ENCODE results near the gene MYRF.

The MYRF gene

GRCh38 chr11:61820174-61820573, 67.7 kb downstream of the MYRF start:
- peak; percentile 67 for DNase-seq (ENCODE audit: low spot score)

DNA sequence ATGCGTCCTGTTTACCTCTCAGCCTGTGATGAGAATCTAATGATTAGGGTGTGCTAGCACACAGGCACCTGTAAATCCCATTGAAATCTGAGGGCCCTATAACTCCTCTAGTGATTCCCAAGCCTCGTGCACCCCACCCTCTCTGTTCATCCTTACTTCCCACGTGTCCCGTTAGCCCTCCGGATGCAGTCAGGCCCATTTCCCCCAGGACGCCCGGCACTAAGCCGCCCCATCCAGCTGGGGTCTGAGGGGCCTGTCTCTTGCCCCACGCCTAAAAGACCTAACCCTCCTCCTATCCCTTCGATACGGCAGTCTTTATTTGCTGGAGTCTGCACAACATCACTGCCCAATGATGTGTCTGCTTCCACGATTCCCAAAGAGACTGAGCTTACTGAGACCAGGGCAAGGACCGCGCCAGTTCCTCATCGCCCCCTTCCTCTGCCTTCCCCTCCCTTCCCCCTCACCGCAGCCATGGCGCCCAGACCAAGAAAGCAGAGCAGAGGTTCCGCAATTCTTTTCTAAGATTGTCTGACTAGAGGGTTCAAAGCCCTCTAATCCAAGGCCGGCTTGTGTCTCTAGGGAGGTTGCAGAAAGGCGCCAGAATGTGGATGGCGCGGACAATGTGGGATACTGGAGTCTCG, 74.6 kb downstream of the MYRF start:
- no peak for DNase-seq (ENCODE audit: low spot score)

DNA sequence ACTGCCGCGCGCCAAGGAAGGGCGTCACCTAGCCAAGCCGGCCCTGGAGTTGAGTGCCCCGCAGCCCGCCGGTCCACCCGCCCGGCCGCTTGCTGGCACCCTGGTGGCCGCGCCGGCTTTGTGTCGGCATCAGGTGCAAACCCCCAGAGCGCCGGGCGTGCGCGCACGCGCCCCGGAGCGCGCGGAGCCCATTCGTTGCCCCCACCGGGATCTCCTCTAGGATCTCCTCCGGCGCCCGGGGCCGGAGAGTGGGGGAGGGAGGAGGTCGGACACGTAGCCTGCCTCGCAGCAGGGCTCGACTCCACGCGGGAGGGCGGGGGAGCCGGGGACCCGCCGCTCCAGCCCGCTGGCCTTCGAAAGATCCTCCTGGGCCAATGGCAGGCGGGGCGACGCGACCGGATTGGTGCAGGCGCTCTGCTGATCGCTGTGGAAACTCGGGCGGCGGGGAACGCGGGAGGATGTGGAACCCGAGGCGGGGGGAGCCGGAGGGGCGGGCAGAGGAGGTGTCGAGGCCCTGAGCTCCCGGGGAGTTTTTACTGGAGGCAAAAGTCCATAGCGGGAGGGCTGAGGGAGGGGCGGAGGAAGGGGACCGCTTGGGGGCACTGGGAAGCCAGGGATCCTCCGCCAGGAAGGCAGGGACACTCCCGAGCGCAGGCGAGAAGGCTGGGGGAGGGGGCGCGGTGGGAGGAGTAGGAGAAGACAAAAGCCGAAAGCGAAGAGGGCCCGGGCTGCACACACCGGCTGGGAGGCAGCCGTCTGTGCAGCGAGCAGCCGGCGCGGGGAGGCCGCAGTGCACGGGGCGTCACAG, 75.3 kb downstream of the MYRF start, which contains the start of gene FADS2:
FADS2 (plus strand) TSS at position 730 of the 808 bp plus-strand sequence. CDS start 91 bp downstream, outside the sequence.
- DNase-seq (ENCODE audit: low spot score) = no peak

DNA sequence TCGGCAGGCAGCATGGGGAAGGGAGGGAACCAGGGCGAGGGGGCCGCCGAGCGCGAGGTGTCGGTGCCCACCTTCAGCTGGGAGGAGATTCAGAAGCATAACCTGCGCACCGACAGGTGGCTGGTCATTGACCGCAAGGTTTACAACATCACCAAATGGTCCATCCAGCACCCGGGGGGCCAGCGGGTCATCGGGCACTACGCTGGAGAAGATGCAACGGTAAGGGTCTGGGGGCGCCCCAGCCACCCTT, 75.9 kb downstream of the MYRF start:
- DNase-seq (ENCODE audit: low spot score) = no peak

- DNase-seq (ENCODE audit: low spot score) = no peak
Measured at GRCh38 chr11:61828629-61829407, 76.4 kb downstream of the MYRF start.

DNA sequence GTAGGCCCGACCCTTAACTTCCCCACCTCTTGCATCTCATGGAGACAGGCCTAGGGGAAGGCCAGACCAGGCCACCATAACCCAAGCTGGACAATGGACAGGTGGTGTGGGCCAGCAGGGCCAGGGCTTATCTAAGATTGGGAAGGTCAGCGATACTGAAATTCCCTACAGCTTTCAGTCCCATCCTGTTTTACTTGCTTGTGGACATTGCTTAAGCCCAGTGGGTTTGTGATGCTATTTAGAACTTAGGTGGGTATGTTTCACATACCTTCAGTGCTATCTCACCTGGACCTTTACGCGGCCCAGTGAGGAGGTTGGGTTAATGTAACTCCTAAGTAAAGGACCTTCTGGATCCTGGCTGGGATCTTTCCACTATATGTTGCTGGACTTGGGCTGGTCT, 77.4 kb downstream of the MYRF start:
- DNase-seq (ENCODE audit: low spot score) = no peak

GRCh38 chr11:61830237-61831105, 78.0 kb downstream of the MYRF start:
- DNase-seq (ENCODE audit: low spot score) = no peak

DNA sequence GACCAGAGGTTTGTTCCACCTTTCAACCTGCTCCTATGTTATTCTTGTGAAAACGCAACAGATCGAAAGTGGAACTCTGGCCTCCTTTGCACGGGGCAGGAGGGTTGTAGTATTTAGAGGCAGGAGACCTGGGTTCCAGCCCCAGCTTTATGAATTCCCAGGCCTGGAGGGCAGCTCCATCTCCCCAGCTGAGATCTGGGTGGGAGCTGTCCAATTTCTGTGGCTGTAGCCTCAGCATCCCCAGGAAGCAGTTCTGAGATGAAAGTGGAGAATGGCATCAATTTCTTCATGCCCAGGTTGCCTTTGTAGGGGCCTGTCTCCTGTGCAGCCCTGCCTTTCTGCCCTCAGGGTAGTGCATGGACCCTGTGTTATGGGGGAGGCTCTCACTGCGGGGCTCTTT, 79.8 kb downstream of the MYRF start:
- DNase-seq (ENCODE audit: low spot score) = no peak

DNA sequence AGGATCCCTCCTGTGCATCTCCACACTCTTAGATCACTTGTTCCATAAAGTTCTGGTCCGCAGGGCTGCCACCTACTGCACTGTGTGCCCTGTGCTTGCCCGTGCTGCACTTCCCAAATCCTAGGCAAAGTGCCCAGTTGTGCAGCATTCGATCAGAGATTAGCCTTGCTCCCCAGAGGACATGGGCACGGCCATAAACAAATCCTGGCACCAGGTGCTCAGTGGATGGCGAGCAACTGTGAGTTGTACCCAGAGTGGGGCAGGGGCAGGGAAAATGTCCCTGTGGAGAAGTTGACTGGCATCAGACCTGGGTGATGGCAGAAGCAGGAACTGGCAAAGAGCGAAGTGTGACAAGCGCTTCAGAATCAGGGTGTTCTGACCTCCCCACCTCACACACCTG, 80.3 kb downstream of the MYRF start:
- DNase-seq (ENCODE audit: low spot score) = no peak

GRCh38 chr11:61833471-61833870, 81.0 kb downstream of the MYRF start:
- DNase-seq (ENCODE audit: low spot score) = no peak

DNA sequence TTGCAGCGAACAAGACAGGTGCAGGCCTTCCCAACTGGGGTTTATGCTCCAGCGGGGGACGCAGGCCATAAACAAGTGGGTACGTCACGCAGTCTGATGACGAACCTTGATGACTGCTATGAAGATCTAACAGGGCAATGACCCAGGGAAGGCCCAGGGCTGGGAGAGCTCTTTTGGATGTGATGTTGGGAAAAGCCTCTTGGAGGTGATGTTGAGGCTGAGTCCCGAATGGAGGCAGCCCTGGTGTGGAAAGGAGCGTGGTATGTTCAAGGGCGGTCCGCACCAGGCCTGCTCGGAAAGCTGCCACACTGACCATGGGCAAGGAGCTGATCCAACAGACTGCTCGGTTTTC, 81.5 kb downstream of the MYRF start:
- DNase-seq (ENCODE audit: low spot score) = no peak

DNA sequence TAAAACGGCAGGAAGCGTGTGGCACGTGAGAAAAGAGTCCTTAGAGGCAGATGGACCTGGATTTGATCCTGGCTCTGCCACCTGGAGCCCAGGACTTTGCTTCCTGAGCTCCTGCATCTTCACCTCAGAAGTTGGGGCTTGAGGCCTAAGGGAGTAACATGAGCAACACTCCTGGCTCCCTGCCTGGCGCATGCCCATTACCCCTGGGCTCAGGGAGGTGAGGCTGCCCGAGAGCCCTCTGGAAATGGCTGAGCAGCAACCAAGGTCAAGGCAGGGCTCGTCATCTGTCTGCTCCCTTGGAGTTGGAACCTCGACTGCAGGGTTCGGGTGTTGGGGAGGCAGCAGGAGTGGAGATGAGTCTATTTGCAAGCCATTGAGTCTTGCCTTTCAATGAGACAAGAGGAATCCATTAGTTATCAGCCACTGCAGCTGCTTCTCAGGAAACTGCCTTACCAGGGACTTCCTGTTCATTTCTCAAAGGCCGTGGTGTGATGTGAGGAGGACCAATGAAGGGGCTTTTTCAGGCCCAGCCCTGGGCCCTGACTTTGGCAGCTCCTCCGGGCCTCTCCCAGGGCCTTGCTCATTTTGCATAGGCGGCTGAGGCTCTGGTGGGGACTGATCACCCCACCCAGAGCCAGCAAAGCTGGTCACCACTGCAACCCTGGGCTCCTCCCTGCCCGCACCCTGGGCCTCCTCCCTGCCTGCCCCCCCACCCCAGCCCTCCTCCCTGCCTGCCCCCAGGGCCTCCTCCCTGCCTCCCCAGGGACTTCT, 82.0 kb downstream of the MYRF start:
- DNase-seq (ENCODE audit: low spot score) = no peak

DNA sequence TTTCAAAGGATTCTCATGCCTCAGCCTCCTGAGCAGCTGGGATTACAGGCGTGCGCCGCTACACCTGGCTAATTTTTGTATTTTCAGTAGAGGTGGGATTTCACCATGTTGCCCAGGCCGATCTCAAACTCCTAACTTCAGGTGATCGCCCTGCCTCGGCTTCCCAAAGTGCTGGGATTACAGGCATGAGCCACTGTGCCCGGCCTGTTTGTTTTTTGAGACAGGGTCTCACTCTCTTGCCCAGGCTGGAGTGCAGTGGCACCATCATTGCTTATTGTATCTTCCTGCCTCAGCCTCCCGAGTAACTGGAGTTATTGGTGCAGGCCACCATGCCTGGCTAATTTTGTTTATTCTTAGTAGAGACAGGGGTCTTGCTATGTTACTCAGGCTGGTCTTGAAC, 83.8 kb downstream of the MYRF start:
- DNase-seq (ENCODE audit: low spot score) = no peak

GRCh38 chr11:61837411-61838005, 85.1 kb downstream of the MYRF start:
- DNase-seq (ENCODE audit: low spot score) = no peak

Data from LoVo (cell line).